ENCODE results near the gene ALS2. TPM values are rescaled to one million over a fixed set of nuclear protein-coding genes. Genes with fewer than 3 reads are reported as not detected.

Gene ALS2
- total and polyA plus RNA-seq, 2 of the 8 experiments (the other 6 are each of a cell fraction or from before 2014, with no cell fraction given) = 12.1 to 34.5 TPM

DNA sequence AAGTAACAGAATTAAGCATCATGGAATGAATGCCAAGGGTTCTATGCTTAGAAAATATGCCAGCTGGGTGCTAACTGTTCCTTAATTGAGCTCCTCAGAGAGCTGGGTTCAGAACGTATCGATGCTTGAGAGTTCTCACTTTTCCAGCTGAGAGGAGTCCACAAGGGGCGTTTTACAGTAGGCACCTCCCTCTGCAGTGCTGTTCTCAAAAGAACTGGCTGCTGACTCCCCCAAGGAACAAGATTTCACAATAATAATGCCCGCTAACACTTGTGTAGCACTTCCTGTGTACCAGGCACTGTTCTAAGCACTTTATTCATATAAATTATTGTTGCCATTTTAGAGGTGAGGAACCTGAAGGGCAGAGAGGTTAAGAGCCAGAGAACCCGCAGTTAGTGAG lies 119.4 kb downstream of the ALS2 start:
- no peak for FAIRE-seq
- no peak overlapping the region for H4K91ac ChIP-seq (replicated peaks; ENCODE audit: insufficient read length, low read length)
- H3K14ac ChIP-seq (ENCODE audit: insufficient read length) = no peak overlapping the region
- WGBS, 2 experiments (ENCODE audit: extremely low coverage in 1 of 2, insufficient coverage in 1 of 2, insufficient read length in 1 of 2, insufficient replicate concordance in 2 of 2, low coverage in 1 of 2, low lambda C conversion rate in 2 of 2, missing lambda C conversion rate in 1 of 2) = 72% methylated on average over 5 of the region's 5 CpGs; no CpG with 5 or more reads in 1 of the 2 experiments
- H4K5ac ChIP-seq (ENCODE audit: insufficient read length, low read depth, low read length) = no peak overlapping the region
- POLR2A ChIA-PET (ENCODE audit: partially characterized antibody) = no interaction called here
- H3K23ac ChIP-seq (ENCODE audit: insufficient read length) = no peak overlapping the region
- no peaks in the 10 kb centered on the region; a peak in 1 of 7 replicates for H3K4me1 ChIP-seq (replicated peaks in 1 of 4; ENCODE audit: control insufficient read depth in 3 of 4, insufficient read depth in 4 of 4, low read length in 3 of 4)
- H3K9ac ChIP-seq (replicated peaks in 1 of 4; ENCODE audit: extremely low read depth in 1 of 4, low read depth in 3 of 4, low read length in 3 of 4) = no peak overlapping the region
- no peak overlapping the region for H2BK5ac ChIP-seq (ENCODE audit: low read depth, low read length)
- H2BK20ac ChIP-seq (ENCODE audit: low read length) = no peak overlapping the region
- H3K27ac ChIP-seq (ENCODE audit: low read depth, low read length) = no peak overlapping the region
- no peak overlapping the region for H2BK12ac ChIP-seq (ENCODE audit: low read depth, low read length)
- H3K23me2 ChIP-seq (ENCODE audit: low read depth, low read length) = no peaks in the 10 kb centered on the region
- H3K79me1 ChIP-seq (ENCODE audit: low read depth, low read length) = no peaks in the 10 kb centered on the region
- H3K36me3 ChIP-seq (ENCODE audit: control insufficient read depth in 2 of 4, insufficient read depth in 4 of 4, low read length in 3 of 4) = no peaks in the 10 kb centered on the region
- H2BK15ac ChIP-seq (ENCODE audit: low read length) = no peak overlapping the region
- H3K9me3 ChIP-seq (ENCODE audit: insufficient read depth in 2 of 2, low read depth in 1 of 2, low read length in 1 of 2) = no peaks in the 10 kb centered on the region
- no peak overlapping the region for H3K4me3 ChIP-seq (ENCODE audit: extremely low read depth in 1 of 4, insufficient read depth in 2 of 4, low read depth in 3 of 4, low read length in 4 of 4)
- no peak overlapping the region for H3K56ac ChIP-seq (replicated peaks; ENCODE audit: insufficient read length, low read depth, low read length)
- CTCF ChIA-PET (ENCODE audit: partially characterized antibody) = interaction anchor here (0.6 to 0.8 kb wide), 3 partner anchors 10 to 59 kb away, joined by 3 read pairs; no protein-coding TSS in a partner anchor
- H3K18ac ChIP-seq (ENCODE audit: extremely low read depth, low read length) = no peak overlapping the region
- H3K27me3 ChIP-seq (replicated peaks in 1 of 4; ENCODE audit: control insufficient read depth in 3 of 4, extremely low read depth in 1 of 4, insufficient read depth in 3 of 4, low read length in 3 of 4) = no peaks in the 10 kb centered on the region
- H4K8ac ChIP-seq (ENCODE audit: extremely low read depth, insufficient read depth, low read length) = no peak overlapping the region
- no peak for TF ChIP-seq NANOG (IDR thresholded peaks at IDR 0.05; ENCODE audit: insufficient read depth, low read depth, low read length, poor library complexity, severe bottlenecking)
- no peak for TF ChIP-seq FOSL1 (IDR thresholded peaks at IDR 0.05; ENCODE audit: insufficient read depth, low read depth, low read length)
- H3K4me2 ChIP-seq (ENCODE audit: insufficient read depth in 1 of 2, low read depth in 2 of 2, low read length in 2 of 2) = no peak overlapping the region
- H2BK120ac ChIP-seq (replicated peaks; ENCODE audit: low read depth, low read length) = no peak overlapping the region
- H3K4ac ChIP-seq (replicated peaks; ENCODE audit: insufficient read length, low read depth, low read length) = no peak overlapping the region
- no peaks in the 10 kb centered on the region for H4K20me1 ChIP-seq (replicated peaks in 1 of 2; ENCODE audit: control insufficient read depth in 1 of 2, insufficient read depth in 2 of 2, low read length in 2 of 2)
- DNase-seq (ENCODE audit: low read depth in 1 of 2, low spot score in 2 of 2) = no peak
- H2AFZ ChIP-seq (ENCODE audit: low read length) = no peak overlapping the region; the same call in 1 of the 2 replicates
- no peaks in the 10 kb centered on the region for H3K79me2 ChIP-seq (ENCODE audit: control insufficient read depth in 1 of 2, insufficient read depth in 2 of 2, low read length in 2 of 2)
- H2AK5ac ChIP-seq (ENCODE audit: low read depth, low read length) = no peak overlapping the region

Measured in H1 (cell line).